Body of pancreas (tissue), 4 donors: ENCODE measurements around the gene NCAM1. TPM values are rescaled to one million over a fixed set of nuclear protein-coding genes. Genes with fewer than 3 reads are reported as not detected.

Experiments
- ATAC-seq: fragments of 150-250 bp; one replicate; pipeline ENCODE4 v1.9.1; 2016
- DNase-seq, 4 donors: peaks; one replicate each; pipeline ENCODE4 v3.0.0-alpha.2; 2019
- H3K27ac ChIP-seq, 4 donors: fragments of 200-600 bp; sonication (generic); 1 replicate in 3 of 4; 2 replicates in 1 of 4; pipeline versions ENCODE4 v1.5.1 to v1.6.1; 2016 to 2019; ENCODE audit warnings: mild to moderate bottlenecking in 1 of 4, mixed read lengths in 1 of 4, moderate library complexity in 1 of 4
- H3K27me3 ChIP-seq, 2 donors: fragments of 200-600 bp; sonication (generic); one replicate each; pipeline ENCODE4 v1.6.0; 2016; ENCODE audit warnings: mild to moderate bottlenecking in 1 of 2
- H3K36me3 ChIP-seq, 2 donors: fragments of 200-600 bp; sonication (generic); replicated peaks in 1 of 2; 2 replicates each; pipeline ENCODE4 v1.5.1; 2016; ENCODE audit warnings: low read depth in 2 of 2; ENCODE audit not compliant: insufficient read depth in 1 of 2
- H3K4me1 ChIP-seq: fragments of 200-600 bp; sonication (generic); one replicate; pipeline ENCODE4 v1.6.0; 2016
- H3K4me3 ChIP-seq, 2 donors: fragments of 200-600 bp; sonication (generic); 1 replicate in 1 of 2; 2 replicates in 1 of 2; pipeline ENCODE4 v1.5.1; 2016 to 2019
- H3K9me3 ChIP-seq, 3 donors: fragments of 200-600 bp; sonication (generic); 1 replicate in 2 of 3; 2 replicates in 1 of 3; pipeline ENCODE4 v1.5.1; 2016
- CTCF ChIP-seq, 7 experiments: fragments of 450-650 bp in 4 of 7; fragments of 200-600 bp in 3 of 7; sonication (generic) in 3 of 7; IDR thresholded peaks; one replicate each; pipeline ENCODE4 v1.5.1; 2016 to 2019; ENCODE audit warnings: antibody characterized with exemption in 7 of 7
- POLR2A ChIP-seq, 3 donors: fragments of 450-650 bp; IDR thresholded peaks; one replicate each; pipeline ENCODE4 v1.6.1; 2016; ENCODE audit warnings: antibody characterized with exemption in 3 of 3, mild to moderate bottlenecking in 2 of 3
- WGBS, 2 donors: methylation state at CpG; one replicate each; pipeline ENCODE4 v1.1.5; 2017; 5-methylcytosine and 5-hydroxymethylcytosine counted together
- intact Hi-C: fragments of 100-400 bp; cut with DNase I; formaldehyde crosslinking; loops from one replicate; pipeline ENCODE4 v1.15.1; 2023
- total RNA-seq, 2 donors: library from RNA; depleted of rRNA; stranded (reverse); fragments of >200 nt; gene quantifications; one replicate each; pipeline ENCODE4 v1.1.0, GENCODE V29; 2016

NCAM1 gene
- total RNA-seq, 2 donors from 2014 or later = 10.1 to 26.0 TPM

GRCh38 chr11:113248702-113249490, 287.7 kb downstream of the NCAM1 start:
- no peak overlapping the region for H3K27ac ChIP-seq
- ATAC-seq = no peak
- DNase-seq = no peak
- no peak for TF ChIP-seq CTCF (IDR thresholded peaks at IDR 0.05)
- TF ChIP-seq POLR2A (IDR thresholded peaks at IDR 0.05) = no peak
- no peaks in the 10 kb centered on the region for H3K27me3 ChIP-seq
- H3K9me3 ChIP-seq = no peaks in the 10 kb centered on the region
- intact Hi-C loops = no loop called here
- H3K36me3 ChIP-seq = no peaks in the 10 kb centered on the region
- H3K4me1 ChIP-seq = no peaks in the 10 kb centered on the region
- no peak overlapping the region for H3K4me3 ChIP-seq
- WGBS, 2 donors = 62 to 67% methylated on average over 11 of the region's 11 CpGs

- H3K27ac ChIP-seq = no peak overlapping the region
- ATAC-seq (no peak), DNase-seq (no peak)
- H3K4me1 ChIP-seq = no peaks in the 10 kb centered on the region
- H3K9me3 ChIP-seq = no peaks in the 10 kb centered on the region
- no peak overlapping the region for H3K4me3 ChIP-seq
- H3K27me3 ChIP-seq = no peaks in the 10 kb centered on the region
- H3K36me3 ChIP-seq = no peaks in the 10 kb centered on the region
- TF ChIP-seq CTCF (IDR thresholded peaks at IDR 0.05) (no peak), POLR2A (IDR thresholded peaks at IDR 0.05) (no peak)
- 10 to 17% methylated on average over 2 of the region's 2 CpGs for WGBS, 2 donors
- intact Hi-C loops = no loop called here
Measured at GRCh38 chr11:113249491-113249763, 288.2 kb downstream of the NCAM1 start.

- DNase-seq (no peak), ATAC-seq (no peak)
- 55 to 77% methylated on average over 6 of the region's 6 CpGs for WGBS, 2 donors
- intact Hi-C loops = no loop called here
- no peak overlapping the region for H3K27ac ChIP-seq
- H3K4me1 ChIP-seq = no peaks in the 10 kb centered on the region
- no peaks in the 10 kb centered on the region for H3K27me3 ChIP-seq
- TF ChIP-seq CTCF (IDR thresholded peaks at IDR 0.05) (no peak), POLR2A (IDR thresholded peaks at IDR 0.05) (no peak)
- H3K36me3 ChIP-seq = no peaks in the 10 kb centered on the region
- H3K4me3 ChIP-seq = no peak overlapping the region
- H3K9me3 ChIP-seq = no peaks in the 10 kb centered on the region
Measured at GRCh38 chr11:113249786-113250185, 288.6 kb downstream of the NCAM1 start.

GRCh38 chr11:113251281-113251680, 290.1 kb downstream of the NCAM1 start:
- no peaks in the 10 kb centered on the region for H3K27me3 ChIP-seq
- no peaks in the 10 kb centered on the region for H3K36me3 ChIP-seq
- no peak overlapping the region for H3K27ac ChIP-seq
- no peaks in the 10 kb centered on the region for H3K9me3 ChIP-seq
- intact Hi-C loops = no loop called here
- no peak overlapping the region for H3K4me3 ChIP-seq
- no peaks in the 10 kb centered on the region for H3K4me1 ChIP-seq
- no peak for ATAC-seq
- TF ChIP-seq POLR2A (IDR thresholded peaks at IDR 0.05) (no peak), CTCF (IDR thresholded peaks at IDR 0.05) (no peak)
- 61 to 67% methylated on average over 4 of the region's 4 CpGs for WGBS, 2 donors
- no peak for DNase-seq

- WGBS, 2 donors = 32 to 35% methylated on average over 4 to 5 of the region's 5 CpGs
- intact Hi-C loops = no loop called here
- no peak for DNase-seq
- no peak for ATAC-seq
- H3K27ac ChIP-seq = no peak overlapping the region
- H3K4me3 ChIP-seq = no peak overlapping the region
- TF ChIP-seq CTCF (IDR thresholded peaks at IDR 0.05) = no peak
- TF ChIP-seq POLR2A (IDR thresholded peaks at IDR 0.05) = no peak
- H3K36me3 ChIP-seq = no peaks in the 10 kb centered on the region
- H3K9me3 ChIP-seq = no peaks in the 10 kb centered on the region
- H3K4me1 ChIP-seq = no peaks in the 10 kb centered on the region
- H3K27me3 ChIP-seq = no peaks in the 10 kb centered on the region
Measured at GRCh38 chr11:113253406-113253805, 292.2 kb downstream of the NCAM1 start.
